Nephron (organoid): ENCODE measurements around the gene RAB26.

Source experiments
- H3K27ac Mint-ChIP-seq, 3 experiments: 2 replicates each; pipeline ENCODE4 v1.8.0; 2020; ENCODE audit warnings: mixed read lengths in 3 of 3, mild to moderate bottlenecking in 2 of 3, moderate library complexity in 1 of 3
- H3K27me3 Mint-ChIP-seq: 2 replicates; pipeline ENCODE4 v1.8.0; 2021; ENCODE audit warnings: low read depth, mild to moderate bottlenecking, moderate library complexity, mixed read lengths
- H3K36me3 Mint-ChIP-seq: 2 replicates; pipeline ENCODE4 v1.8.0; 2020; ENCODE audit warnings: low read depth, mixed read lengths
- H3K4me1 Mint-ChIP-seq: 2 replicates; pipeline ENCODE4 v1.8.0; 2020; ENCODE audit warnings: mixed read lengths
- H3K4me3 Mint-ChIP-seq, 3 experiments: 2 replicates each; pipeline ENCODE4 v1.8.0; 2020; ENCODE audit warnings: mild to moderate bottlenecking in 3 of 3, mixed read lengths in 3 of 3, moderate library complexity in 2 of 3
- H3K9me3 Mint-ChIP-seq: 2 replicates; pipeline ENCODE4 v1.8.0; 2020; ENCODE audit warnings: mixed read lengths
- CTCF ChIP-seq, 3 experiments: fragments of 200-600 bp; sonication (generic); IDR thresholded peaks; one replicate each; pipeline ENCODE4 v1.5.0; 2021; ENCODE audit warnings: antibody characterized with exemption in 3 of 3; ENCODE audit not compliant: unreplicated experiment in 3 of 3

RAB26 gene

DNA sequence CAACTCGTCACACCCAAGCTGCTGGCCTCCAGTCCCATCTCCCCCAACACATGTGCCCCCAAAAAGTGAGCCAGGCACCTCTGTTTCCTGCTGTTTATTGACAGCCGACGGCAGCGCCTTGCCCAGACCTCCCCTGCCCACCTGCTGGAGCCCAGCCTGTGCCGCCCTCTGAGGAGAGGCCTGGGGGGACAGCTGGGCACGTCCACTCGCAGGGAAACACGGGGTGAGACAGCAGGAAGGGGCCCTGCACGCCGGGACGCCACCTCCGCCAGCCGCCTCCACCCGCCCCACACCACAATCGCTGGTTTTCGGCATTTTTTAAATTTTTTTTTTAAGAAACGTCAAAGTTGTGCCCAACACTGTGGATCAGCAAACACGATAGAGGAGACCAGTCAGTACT lies 28.7 kb downstream of the RAB26 start:
- Mint-ChIP-seq H3K4me3 (no peak overlapping the region), H3K27ac (no peak overlapping the region), H3K36me3 (peaks cover 12% of the 10 kb centered on the region), H3K27me3 (no peaks in the 10 kb centered on the region), H3K4me1 (no peaks in the 10 kb centered on the region), H3K9me3 (no peaks in the 10 kb centered on the region)
- no peak for TF ChIP-seq CTCF (IDR thresholded peaks at IDR 0.05; ENCODE audit: unreplicated experiment in 3 of 3)

DNA sequence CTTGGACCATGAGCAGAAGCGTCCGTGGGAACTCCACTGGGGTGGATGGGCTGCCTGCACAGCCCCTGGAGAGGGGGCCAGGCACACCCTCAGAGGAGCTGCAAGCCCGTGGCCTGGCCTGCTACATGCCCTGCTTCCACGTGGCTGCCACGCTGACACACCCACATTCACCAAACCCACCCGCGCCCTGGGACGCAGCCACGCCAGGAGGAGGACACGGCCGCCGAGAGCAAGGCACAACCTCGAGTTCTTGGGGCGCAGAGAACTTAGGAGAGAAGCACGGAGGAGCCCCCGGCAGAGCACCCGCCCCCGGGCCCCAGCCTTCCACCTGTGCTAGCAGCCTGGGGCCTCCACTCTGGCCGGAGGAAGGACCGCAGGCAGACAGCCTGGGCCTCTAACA lies 29.1 kb downstream of the RAB26 start:
- Mint-ChIP-seq H3K4me3 (no peak overlapping the region), H3K36me3 (peaks cover 12% of the 10 kb centered on the region), H3K4me1 (no peaks in the 10 kb centered on the region), H3K9me3 (no peaks in the 10 kb centered on the region), H3K27me3 (no peaks in the 10 kb centered on the region), H3K27ac (no peak overlapping the region)
- TF ChIP-seq CTCF (IDR thresholded peaks at IDR 0.05; ENCODE audit: unreplicated experiment in 3 of 3) = no peak

DNA sequence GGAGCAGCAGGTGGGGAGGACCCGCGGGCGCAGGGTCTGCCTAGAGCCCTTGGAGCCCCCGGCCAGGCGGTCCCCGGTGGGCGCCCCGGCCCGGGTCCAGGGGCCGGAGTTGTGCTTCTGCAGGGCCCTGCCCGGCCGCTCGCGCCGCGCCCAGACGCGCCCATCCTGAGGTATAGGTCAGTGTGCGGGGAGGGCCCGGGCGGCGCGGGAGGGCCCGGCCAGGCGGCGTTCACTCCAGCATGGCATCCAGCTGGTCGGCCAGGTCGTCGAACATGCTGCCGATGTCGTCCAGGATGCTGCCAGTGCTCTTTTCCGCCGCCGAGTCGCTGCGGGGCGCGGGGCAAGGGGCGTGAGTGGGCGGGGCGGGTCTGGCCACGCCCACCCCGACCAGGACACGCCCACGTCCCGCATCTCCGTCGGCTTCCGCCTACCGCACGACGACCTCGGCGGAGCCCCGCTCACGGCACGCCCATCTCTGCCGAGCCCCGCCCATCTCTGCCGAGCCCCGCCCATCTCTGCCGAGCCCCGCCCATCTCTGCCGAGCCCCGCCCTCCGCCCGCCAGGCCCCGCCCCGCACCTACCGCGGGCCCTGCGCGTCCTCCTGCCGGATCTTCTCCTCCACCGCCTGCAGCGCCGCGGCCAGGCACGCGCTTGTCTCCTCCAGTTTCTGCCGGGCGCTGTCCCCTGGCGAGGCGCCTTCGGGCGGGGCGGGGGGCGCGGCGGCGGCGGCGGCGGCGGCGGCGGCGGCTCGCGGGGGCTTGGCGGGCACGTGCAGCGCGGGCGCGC lies 30.1 kb downstream of the RAB26 start:
- no peak for TF ChIP-seq CTCF (IDR thresholded peaks at IDR 0.05; ENCODE audit: unreplicated experiment in 3 of 3)
- no peaks in the 10 kb centered on the region for H3K9me3 Mint-ChIP-seq
- H3K4me1 Mint-ChIP-seq = no peaks in the 10 kb centered on the region
- H3K27ac Mint-ChIP-seq = no peak overlapping the region
- no peaks in the 10 kb centered on the region for H3K27me3 Mint-ChIP-seq
- no peak overlapping the region for H3K4me3 Mint-ChIP-seq
- peaks cover 8% of the 10 kb centered on the region for H3K36me3 Mint-ChIP-seq

DNA sequence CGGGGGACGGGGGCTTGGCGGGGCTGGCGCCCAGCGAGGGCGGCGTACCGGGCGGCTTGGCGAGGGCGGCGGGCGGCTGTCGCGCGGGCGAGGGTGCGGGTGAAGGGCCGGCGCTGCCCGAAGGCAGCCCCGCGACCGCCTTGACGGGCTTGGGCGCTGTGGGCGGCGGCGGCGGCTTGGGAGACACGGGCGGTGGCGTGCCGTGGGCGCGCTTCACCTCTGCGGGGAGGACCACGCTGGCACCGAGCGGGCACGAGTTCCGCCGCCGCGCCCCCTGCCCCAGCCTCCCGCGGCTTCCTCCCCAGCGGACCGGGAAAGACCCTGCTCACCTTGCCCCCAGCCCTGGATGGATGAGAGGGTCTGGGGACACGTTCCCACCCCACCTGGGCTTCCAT lies 30.7 kb downstream of the RAB26 start:
- no peaks in the 10 kb centered on the region for H3K9me3 Mint-ChIP-seq
- peaks cover 6% of the 10 kb centered on the region for H3K36me3 Mint-ChIP-seq
- no peak overlapping the region for H3K27ac Mint-ChIP-seq
- TF ChIP-seq CTCF (IDR thresholded peaks at IDR 0.05; ENCODE audit: unreplicated experiment in 3 of 3) = no peak
- no peaks in the 10 kb centered on the region for H3K4me1 Mint-ChIP-seq
- no peak overlapping the region for H3K4me3 Mint-ChIP-seq
- no peaks in the 10 kb centered on the region for H3K27me3 Mint-ChIP-seq

DNA sequence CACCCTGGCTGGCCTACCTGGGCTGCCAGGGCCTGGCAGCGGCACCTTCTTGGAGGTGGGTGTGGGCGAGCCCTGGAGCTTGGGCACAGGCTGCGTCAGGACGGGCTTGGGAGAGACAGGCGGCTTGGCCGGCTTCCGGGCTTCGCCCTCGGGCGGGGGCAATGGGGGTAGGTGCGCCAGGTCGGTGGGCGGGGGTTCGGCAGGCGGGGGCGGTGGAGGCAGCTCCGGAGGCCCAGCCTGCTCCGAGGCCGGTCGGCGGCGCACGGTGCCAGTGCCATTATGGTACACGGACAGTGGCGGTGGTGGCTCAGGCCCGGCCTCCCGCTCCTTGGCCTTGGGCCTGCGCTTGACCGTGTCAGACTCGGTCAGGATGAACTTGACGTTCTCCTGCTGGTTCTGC lies 31.2 kb downstream of the RAB26 start:
- H3K4me3 Mint-ChIP-seq = no peak overlapping the region
- no peak overlapping the region for H3K27ac Mint-ChIP-seq
- H3K27me3 Mint-ChIP-seq = no peaks in the 10 kb centered on the region
- H3K4me1 Mint-ChIP-seq = no peaks in the 10 kb centered on the region
- no peaks in the 10 kb centered on the region for H3K9me3 Mint-ChIP-seq
- peaks cover 4% of the 10 kb centered on the region for H3K36me3 Mint-ChIP-seq
- TF ChIP-seq CTCF (IDR thresholded peaks at IDR 0.05; ENCODE audit: unreplicated experiment in 3 of 3) = no peak

GRCh38 chr16:2180461-2180860 lies 32.0 kb downstream of the RAB26 start:
- H3K9me3 Mint-ChIP-seq = no peaks in the 10 kb centered on the region
- no peak overlapping the region for H3K4me3 Mint-ChIP-seq
- H3K27me3 Mint-ChIP-seq = no peaks in the 10 kb centered on the region
- no peak overlapping the region for H3K27ac Mint-ChIP-seq
- H3K36me3 Mint-ChIP-seq = peaks cover 4% of the 10 kb centered on the region
- H3K4me1 Mint-ChIP-seq = no peaks in the 10 kb centered on the region
- no peak for TF ChIP-seq CTCF (IDR thresholded peaks at IDR 0.05; ENCODE audit: unreplicated experiment in 3 of 3)
